ENCODE measurements around the gene ANGEL1.

ANGEL1 gene

GRCh38 chr14:76741074-76741473 lies 71.6 kb downstream of the ANGEL1 start:
- TF ChIP-seq CTCF (IDR thresholded peaks at IDR 0.05; ENCODE audit: insufficient read depth, missing control alignments), result no peak
- FAIRE-seq, result no peak
- no peak for DNase-seq (ENCODE audit: insufficient read length, low spot score)
